ENCODE data around the gene CEP170B.

The CEP170B gene

DNA sequence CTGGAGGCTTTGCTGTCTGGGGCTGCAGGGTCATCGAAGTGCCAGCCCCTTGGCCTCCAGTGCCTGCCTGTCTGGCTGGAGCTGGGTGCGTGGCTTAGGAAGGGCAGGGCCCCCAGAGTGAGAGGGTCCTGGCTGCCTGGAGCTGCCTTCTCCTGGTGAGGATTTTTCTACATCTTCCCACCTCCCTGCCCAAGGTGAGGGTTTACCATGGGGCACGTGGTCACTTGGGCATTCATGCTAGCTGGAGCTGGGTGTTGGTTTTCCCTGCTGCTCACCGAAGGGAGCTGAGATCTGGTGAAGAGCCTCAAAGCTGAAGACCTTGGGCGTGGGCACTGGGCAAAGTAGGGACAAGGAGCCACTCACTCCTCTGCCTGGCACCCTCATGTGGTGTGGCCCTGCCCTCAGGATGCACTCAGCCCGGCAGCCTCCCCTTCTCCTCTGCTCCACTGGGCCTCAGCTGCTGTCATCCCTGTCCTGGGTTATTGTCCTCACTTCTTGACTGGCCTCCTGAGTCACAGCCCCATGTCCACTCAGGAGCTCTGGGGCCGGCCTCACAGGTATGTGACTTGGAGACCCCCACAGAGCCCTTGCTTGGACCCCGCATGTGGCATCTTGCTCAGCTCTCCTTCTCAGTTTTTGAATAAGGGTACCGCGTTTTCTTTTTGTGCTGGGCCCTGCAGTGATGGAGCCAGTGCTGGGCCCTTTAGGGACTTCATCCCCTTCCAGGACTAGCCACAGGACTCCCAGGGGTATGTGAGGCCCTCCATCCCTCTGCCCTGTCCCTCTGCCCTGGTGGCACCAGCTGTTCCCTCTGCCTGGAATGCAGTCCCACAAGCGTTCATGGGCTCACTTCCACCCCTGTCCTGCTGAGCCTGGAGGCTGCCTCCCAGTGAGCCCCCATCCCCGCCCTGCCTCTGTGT, 1.6 kb downstream of the CEP170B start:
- DNase-seq (ENCODE audit: insufficient read length, low spot score) (no peak), FAIRE-seq (no peak)

DNA sequence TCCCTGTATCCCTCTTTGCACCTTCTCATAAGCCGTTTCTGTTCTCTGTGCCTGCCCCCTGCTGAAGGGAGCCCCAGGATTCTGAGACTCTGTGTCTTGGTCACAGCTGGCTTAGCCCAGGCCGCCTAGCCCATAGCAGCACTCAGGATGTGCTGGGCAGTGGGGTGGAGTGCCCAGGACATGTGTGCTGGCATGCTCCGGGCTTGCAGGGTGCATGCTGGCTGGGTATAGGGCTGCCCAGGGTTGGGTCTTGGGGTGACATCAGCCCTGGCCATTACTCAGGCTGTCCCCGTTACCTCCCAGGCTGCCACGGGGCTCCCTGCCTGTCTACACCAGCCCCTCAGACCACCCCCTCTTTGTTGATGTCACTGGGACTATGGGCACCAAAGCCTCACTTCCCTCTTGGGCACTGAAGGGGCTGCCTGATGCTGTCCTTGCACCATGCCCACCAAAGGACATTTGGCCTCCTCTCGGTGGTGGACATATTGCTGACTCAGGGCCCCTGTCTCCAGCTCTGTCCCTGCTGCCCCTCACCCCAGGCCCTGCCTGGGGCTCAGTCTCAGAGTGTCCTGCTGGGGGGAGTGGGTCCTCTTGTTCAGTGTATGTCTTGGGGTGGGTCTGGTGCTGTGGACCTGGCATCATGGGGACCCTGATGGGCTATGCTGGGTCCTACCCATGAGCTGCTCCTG, 2.4 kb downstream of the CEP170B start:
- FAIRE-seq (peak; percentile 59), DNase-seq (ENCODE audit: insufficient read length, low spot score) (no peak)

DNA sequence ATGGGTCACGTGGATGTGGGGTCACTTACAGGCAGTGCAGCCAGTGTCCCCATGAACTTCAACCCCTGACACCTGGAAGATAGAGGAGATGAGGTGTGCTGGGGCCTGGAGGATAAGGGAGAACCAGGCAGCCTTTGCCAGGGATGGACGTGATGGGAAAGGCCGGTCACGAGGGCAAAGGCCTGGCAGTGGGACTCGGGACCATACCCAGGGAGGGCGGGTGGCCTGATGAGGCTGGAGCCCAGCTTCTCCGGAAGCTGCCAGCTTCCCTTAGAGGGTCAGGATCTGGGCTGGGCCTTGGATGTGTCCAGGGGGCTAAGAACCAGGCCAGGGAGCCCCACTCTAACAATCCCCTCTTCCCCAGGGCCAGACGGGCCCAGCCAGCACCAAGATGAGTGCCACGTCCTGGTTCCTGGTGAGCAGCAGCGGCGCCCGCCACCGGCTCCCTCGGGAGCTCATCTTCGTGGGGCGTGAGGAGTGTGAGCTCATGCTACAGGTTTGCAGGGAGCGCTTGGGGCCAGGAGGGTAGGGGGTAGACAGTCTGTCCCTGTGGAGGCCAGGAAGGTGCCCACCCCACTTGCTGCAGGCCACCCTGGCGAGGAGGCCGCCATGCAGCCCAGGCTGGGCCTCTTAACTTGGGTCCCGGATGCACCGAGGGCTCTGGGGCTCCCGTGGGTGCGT, 3.1 kb downstream of the CEP170B start:
- DNase-seq (ENCODE audit: insufficient read length, low spot score) (no peak), FAIRE-seq (no peak)

DNA sequence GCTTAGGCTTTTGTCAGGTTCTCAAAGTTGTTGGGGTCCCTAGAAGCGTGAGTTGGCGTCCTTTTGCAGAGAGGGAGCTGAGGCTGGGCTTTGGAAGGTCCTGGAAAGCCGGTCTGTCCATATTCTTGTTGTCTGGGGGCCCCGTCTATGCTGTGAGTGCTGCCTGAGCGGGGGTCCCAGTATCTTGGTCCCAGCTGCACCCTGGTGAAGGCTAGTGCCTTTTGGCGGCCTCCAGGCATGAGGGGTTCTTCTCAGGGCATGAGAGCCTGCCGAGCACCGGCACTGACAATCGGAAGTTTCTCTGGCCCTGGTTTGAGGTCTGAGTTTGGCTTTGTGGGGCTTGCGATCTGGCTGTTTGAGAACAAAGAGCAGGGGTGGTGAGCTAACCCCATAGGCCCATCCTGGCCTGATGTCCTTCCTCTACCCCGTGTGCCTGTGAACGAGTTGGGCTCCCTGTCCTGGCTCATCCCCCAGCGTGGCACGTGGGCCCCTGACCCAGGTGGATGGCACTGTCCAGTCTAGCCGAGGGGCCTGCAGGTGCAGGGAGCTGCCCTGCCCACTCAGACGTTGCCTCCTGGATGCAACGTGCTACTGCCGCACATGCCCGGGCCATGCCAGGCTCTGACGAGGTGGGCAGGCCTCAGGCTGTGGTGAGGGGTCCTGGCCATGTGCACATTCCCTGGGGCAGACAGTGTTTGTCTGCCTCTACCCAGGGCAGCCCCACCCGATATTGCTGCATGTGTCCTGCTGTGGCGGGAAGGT, 3.9 kb downstream of the CEP170B start:
- DNase-seq (ENCODE audit: insufficient read length, low spot score) (no peak), FAIRE-seq (no peak)

DNA sequence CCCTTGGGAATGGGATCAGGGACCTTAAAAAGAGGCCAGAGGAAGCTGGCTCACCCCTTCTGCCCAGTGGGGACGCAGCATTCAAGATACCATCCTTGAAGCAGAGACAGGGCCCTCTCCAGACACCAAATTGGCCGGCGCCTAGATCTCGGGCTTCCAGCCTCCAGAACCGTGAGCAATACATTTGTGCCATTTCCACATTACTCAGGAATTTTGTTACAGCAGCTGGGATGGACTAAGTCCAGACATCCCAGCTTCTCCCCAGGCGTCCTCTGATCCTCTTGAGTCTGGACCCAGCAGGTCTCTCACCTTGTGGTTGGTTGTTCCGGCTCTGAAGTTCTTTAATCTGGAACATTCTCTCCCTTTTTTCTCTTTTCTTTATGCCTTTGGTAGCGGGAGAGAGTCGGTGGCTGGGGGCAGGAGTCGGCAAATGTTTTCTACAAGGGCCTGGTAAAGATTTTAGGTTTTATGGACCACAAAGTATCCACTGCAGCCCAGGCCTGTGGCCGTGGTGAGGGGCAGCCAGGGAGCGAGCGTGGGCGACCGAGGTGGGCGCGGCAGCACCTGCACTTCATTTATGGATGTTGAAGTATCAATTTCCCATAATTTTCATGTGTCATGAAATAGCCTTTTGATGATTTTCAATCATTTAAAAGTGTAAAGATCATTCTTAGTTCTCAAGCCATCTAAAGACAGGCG, 4.8 kb downstream of the CEP170B start:
- FAIRE-seq (no peak), DNase-seq (ENCODE audit: insufficient read length, low spot score) (no peak)

DNA sequence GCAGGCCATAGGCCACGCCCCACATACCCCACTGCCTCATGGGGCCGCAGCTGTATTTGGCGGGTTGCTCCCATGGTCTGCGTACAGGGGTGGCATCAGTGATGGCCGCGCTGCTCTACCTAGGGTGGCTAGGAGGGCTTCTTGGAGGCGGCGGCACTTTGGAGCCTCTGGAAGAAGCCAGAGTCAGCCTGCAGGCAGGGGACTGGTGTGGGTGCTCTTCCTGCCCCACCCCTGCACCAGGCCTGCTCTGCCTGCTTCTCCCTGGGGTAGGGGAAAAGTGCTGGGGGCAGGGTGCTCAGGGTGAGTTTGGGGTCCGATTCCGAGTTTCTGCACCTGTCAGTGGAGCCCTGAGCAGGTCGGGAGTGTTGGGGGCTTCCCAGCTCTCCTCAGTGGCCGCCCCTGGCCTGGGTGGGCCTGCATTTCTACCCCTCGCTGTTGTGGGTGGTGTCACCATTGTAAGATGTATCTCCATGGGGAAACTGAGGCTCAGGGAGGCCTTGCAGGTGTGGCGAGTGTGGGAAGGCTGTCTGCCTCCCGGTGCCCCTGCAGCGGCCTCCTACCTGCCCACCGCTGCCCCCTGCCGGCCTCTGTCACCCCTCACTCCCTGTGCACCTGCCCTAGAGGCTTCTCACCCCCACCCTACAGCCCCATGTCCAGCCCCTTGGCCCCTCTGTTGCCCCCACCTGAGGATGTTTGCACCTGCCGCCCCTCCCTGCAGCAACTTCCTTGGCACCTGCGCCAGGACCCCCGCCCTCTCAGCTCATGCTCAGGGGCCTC, 5.5 kb downstream of the CEP170B start:
- DNase-seq (ENCODE audit: insufficient read length, low spot score) (no peak), FAIRE-seq (no peak)

DNA sequence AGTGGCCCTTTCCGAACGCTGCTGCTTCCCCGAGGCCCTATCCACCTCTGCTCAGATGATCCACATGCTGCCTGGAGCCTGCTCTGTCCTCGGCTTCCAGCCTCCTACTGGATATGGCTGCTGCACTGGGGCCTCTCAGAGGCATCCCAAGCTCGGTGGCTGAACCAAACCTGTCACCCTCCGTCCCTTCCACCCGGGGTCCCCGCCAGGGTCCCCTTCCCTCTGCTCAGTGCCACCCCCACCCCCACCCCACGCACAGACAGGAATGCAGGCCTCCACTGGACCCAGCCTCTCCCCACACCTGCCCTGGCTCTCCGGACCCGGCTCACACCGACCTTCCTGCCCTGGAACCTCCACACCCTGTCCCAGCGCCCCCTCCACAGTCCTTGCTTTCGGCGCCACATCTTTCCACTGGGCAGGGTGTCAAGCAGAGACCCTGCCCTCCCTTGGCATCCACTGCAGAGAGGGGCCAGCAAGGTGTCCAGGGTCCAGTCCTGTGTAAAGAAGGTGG, 6.1 kb downstream of the CEP170B start:
- no peak for FAIRE-seq
- no peak for DNase-seq (ENCODE audit: insufficient read length, low spot score)

DNA sequence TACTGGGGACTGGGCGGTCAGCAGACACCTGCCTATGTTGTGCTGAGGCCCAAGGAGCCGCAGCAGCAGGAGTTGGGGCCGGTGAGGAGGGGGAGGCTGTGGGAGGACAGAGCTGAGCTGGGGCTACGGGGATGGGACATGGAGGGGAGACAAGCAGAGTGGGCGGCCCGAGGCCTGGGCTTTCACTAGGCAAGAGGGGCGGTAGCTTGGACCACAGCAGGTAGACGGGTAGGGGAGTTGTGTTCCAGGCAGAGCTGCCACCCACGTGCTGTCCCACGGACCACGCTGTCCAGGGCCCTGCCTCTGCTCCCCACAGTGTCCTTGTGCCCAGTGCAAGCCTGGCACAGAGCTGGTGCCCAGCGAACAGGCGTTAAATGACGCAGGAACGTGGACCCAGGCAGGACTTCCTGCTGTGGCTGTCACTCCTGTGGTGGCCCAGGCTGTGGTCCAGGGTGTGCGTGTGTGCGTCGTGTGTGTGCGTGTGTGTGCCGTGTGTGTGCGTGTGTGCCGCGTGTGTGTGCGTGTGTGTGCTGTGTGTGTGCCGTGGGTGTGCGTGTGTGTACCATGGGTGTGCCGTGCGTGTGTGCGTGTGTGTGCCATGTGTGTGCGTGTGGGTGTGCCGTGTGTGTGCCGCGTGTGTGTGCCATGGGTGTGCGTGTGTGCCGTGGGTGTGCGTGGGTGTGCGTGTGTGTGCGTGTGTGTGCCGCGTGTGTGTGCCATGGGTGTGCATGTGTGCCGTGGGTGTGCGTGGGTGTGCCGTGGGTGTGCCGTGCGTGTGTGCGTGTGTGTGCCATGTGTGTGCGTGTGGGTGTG, 6.8 kb downstream of the CEP170B start:
- FAIRE-seq (peak; percentile 99), DNase-seq (ENCODE audit: insufficient read length, low spot score) (no peak)

DNA sequence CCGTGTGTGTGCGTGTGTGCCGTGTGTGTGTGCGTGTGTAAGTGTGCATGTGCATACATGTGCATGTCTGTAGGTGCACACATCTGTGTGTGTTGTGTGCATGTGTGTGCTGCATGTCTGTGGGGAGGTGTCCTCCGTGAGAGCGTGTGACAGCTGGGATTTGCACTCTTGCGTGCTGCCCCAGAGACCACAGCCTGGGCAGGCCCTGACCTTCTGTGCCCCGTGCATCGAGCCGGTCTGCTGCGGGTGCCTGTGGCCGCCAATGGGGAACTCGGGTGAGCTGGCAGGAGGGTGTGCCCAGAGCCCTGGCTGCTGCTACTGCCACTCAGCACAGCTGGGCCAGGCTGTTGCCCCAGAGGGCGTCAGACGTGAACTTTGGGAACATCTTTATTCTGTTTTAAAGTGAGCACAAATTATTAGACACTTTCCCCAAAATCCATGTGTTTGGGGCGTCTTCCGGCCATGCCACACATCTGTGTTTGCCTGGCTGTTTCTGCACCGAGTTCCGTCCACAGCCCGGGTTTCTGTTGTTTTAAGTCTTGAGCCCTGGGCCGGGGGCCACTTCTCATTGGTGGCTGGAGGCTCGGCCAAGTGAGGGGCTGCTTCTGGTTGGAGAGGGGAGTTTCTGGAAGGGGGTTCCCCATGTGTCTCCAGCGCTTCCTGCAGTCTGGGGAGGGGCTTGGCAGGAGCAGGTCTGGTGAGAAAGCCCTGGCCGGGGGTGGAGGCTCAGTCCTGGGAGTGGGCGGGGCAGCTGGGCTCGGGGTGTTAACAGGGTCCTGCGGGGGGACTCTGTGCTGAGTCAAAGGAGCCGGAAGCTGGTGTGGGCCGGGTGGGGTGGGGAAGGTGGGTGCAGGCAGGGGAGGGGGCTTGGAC, 7.6 kb downstream of the CEP170B start:
- FAIRE-seq, result no peak

DNA sequence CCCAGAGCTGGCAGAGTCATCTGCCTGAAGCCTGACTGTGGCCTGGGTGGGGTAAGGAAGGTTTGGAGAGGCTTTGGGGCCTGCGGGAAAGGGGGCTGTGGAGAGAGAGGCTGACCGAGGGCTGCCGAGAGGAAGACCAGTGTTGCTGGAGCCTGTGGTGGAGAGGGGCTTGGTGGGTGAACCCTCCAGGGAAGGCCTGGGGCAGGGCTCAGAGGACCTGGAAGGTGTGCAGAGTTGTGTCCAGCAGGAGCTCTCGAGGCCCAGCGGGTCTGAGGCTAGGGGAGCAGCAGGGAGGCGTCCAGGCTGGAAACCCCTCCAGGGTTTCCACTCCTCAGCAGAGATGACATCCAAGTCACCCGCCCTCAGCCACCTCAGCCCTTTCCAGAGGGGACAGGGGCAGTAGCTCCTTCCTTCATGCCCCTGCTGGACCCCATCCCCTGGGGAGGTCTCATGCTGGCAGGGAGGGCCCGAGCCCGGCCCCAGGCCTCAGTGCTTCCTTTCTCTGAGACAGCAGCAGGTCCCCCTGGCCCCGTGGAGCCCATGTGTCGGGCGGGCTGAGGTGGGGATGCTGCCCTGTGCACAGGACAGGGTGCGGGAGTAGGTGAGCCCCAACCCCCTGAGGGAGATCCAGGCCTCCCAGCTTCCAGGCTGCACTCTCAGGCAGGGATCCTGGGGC, 8.4 kb downstream of the CEP170B start:
- DNase-seq (ENCODE audit: insufficient read length, low spot score) (no peak), FAIRE-seq (no peak)

More for the DNA sequence above, 7.6 kb downstream of the CEP170B start:
- DNase-seq (ENCODE audit: insufficient read length, low spot score), result no peak

DNA sequence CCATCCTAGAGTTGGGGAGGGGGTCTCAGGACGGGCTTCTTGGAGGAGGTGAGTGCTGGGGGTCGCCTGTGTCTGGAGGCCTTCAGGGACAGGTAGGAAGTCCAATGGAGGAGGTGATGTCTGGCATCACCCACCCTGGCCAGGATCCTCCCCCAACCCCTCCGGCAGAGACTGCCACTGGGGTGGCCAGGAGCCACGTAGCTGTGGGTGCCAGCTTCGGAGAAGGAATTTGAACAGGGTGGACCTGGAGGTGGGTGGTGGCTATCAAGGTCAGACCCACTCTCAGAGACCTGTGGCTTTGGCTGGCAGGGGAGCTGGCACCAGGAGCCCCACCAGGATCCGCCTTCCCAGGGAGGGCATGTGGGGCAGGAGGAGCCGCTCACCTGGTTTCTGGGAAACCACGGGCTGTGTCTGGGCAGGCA, 9.1 kb downstream of the CEP170B start:
- no peak for DNase-seq (ENCODE audit: insufficient read length, low spot score)
- FAIRE-seq, result no peak

DNA sequence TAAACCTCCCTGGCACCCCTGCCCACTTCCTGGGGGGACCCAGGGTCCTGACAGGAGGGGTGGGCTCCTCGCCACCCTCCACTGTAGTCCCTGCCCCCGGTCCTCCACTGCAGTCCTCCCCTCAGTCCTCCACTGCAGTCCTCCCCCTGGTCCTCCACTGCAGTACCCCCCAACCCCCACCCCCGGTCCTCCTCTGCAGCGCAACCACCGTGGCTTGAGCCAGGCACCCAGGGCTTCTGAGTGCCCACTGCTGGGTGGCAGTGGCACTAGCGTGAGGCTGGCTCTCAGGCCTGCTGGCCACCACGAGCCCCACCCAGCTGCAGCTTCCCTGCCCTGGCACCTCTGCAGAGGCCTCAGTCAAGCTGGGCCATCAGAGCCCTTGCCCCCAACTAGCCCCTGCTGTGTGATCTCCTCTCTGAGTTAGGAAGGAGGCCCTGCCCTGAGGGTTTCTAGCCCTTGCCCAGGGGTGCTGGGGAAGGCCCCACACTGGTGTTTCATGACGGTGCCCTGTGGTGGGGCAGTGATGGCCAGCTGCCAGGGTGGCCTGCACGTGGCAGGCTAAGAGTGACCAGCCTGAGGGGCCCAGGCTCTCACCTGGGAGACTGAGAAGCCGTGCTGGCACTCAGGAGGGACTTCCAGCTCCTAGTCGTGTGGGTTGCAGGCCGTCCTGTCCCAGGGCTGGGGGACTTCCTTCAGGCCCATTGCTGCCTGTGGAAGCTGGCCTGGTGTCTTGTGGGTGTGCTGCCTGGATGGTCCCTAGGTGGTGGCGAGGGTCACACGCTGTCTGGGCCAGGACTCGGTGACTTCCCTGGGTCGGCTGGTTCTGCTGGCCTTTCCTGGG, 9.7 kb downstream of the CEP170B start:
- peak; percentile 9 for FAIRE-seq
- no peak for DNase-seq (ENCODE audit: insufficient read length, low spot score)

DNA sequence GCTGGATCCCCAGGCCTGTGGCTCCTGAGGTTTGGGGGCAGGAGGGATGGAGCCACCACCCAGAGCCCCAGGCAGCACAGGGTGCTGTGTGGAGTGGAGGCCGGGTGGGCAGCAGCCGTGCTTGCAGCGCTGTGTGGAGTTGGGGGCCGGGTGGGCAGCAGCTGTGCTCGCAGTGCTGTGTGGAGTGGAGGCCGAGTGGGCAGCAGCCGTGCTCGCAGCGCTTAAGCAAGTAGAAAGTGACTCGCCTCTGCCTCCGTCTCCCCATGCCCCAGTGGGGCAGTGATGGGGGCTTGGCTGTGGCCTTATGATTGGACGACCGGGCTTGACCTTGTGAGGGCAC, 10.3 kb downstream of the CEP170B start:
- no peak for DNase-seq (ENCODE audit: insufficient read length, low spot score)
- FAIRE-seq, result no peak

DNA sequence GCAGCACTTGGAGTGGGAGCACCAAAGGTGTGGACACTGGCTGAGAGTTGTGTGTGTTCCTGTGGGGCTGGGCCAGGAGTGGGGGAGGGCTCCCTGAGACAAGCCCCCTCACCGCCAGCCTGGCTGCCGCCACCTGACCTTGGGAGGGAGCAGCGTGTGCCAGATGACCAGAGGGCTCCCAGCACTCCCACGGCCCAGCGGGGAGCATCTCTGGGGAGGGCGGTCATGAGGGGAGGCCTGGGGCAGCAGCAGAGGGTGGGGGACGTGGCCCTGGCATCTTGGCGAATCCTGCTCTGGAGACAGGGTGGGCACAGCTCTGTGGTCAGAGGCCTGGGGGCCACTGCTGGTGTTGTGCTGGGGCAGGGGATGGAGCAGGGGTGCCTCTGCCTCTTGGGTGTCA, 10.7 kb downstream of the CEP170B start:
- no peak for FAIRE-seq
- no peak for DNase-seq (ENCODE audit: insufficient read length, low spot score)

DNA sequence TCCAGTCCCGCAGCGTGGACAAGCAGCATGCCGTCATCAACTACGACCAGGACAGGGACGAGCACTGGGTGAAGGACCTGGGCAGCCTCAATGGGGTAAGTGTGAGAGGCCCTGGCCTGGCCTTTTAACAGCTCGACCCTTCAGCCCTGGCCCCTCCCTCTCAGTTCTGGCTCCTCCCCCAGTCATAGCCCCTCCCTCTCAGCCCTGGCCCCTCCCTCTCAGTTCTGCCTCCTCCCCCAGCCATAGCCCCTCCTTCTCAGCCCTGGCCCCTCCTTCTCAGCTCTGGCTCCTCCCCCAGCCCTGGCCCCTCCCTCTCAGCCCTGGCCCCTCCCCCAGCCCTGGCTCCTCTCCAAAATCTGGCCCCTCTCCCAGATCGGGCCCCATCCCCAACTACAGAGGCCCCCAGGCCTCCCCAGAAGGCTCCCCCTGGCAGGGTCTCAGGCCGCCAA, 11.2 kb downstream of the CEP170B start:
- DNase-seq (ENCODE audit: insufficient read length, low spot score), result no peak
- peak; percentile 26 for FAIRE-seq

Data from HTR-8/SVneo (cell line).